Measurements from ENCODE around the gene SAMD9. TPM values are rescaled to one million over a fixed set of nuclear protein-coding genes. Genes with fewer than 3 reads are reported as not detected.

SAMD9 gene
- total RNA-seq, 1 experiment from 2014 or later: not detected

GRCh38 chr7:93161181-93161762 is 43.5 kb upstream of the SAMD9 start:
- H2AFZ ChIP-seq (ENCODE audit: low read length): no peak overlapping the region
- no peak overlapping the region for H3K18ac ChIP-seq (ENCODE audit: insufficient read length, low read depth, low read length)
- no peak overlapping the region for H2BK12ac ChIP-seq (ENCODE audit: insufficient read length, low read depth, low read length)
- H3K9ac ChIP-seq (ENCODE audit: extremely low read depth, insufficient read length, low read length): no peak overlapping the region
- Mint-ChIP-seq H3K4me3 (no peak overlapping the region), H3K36me3 (ENCODE audit: insufficient read depth in 1 of 3, low read depth in 3 of 3) (no peaks in the 10 kb centered on the region), H3K9me3 (no peaks in the 10 kb centered on the region), H3K27ac (no peak overlapping the region), H3K4me1 (no peaks in the 10 kb centered on the region), H3K27me3 (ENCODE audit: low read depth) (peaks cover 7% of the 10 kb centered on the region)
- no CpG with 5 or more reads among the region's 3 CpGs for WGBS (ENCODE audit: extremely low coverage, insufficient read length, low lambda C conversion rate)
- no peak for TF ChIP-seq CTCF (conservative IDR thresholded peaks at IDR 0.05)
- H3K27ac ChIP-seq (ENCODE audit: insufficient read length, low read depth, low read length): no peak overlapping the region
- H4K20me1 ChIP-seq (ENCODE audit: control insufficient read depth, insufficient read depth, insufficient read length): no peaks in the 10 kb centered on the region
- H2BK15ac ChIP-seq (ENCODE audit: low read depth, low read length): no peak overlapping the region
- H3K56ac ChIP-seq (ENCODE audit: insufficient read length, low read depth, low read length): no peak overlapping the region
- H3K23ac ChIP-seq (ENCODE audit: insufficient read length, low read depth, low read length): no peak overlapping the region
- H3K14ac ChIP-seq (ENCODE audit: insufficient read depth, low read length): no peak overlapping the region
- H3T11ph ChIP-seq (ENCODE audit: low read length): no peak overlapping the region
- H3K4me2 ChIP-seq (ENCODE audit: insufficient read depth, insufficient read length, low read length): no peak overlapping the region
- H2BK20ac ChIP-seq (ENCODE audit: low read depth, low read length, poor library complexity, severe bottlenecking): no peak overlapping the region
- no peaks in the 10 kb centered on the region for H3K79me1 ChIP-seq (ENCODE audit: insufficient read depth, low read depth, low read length, poor library complexity, severe bottlenecking)
- H2BK5ac ChIP-seq (ENCODE audit: insufficient read length, low read length): no peak overlapping the region
- H4K8ac ChIP-seq (replicated peaks; ENCODE audit: insufficient read length, low read depth, low read length): no peak overlapping the region
- H3K27me3 ChIP-seq (ENCODE audit: insufficient read depth, low read length): no peaks in the 10 kb centered on the region
- H3K9me3 ChIP-seq (ENCODE audit: control insufficient read depth, low read depth, low read length): no peaks in the 10 kb centered on the region
- no peaks in the 10 kb centered on the region for H3K79me2 ChIP-seq (ENCODE audit: insufficient read depth, low read length)
- H3K4me1 ChIP-seq (ENCODE audit: insufficient read depth, low read length): no peaks in the 10 kb centered on the region
- H2BK120ac ChIP-seq (ENCODE audit: low read depth, low read length, poor library complexity, severe bottlenecking): no peak overlapping the region
- no peak overlapping the region for H4K91ac ChIP-seq (ENCODE audit: insufficient read length, low read depth, low read length)
- H4K5ac ChIP-seq (ENCODE audit: insufficient read length, low read depth, low read length): no peak overlapping the region
- no peak overlapping the region for H2AK5ac ChIP-seq (ENCODE audit: insufficient read length, low read length)
- H3K4ac ChIP-seq (ENCODE audit: low read depth, low read length): no peak overlapping the region
- DNase-seq: no peak
- H3K23me2 ChIP-seq (ENCODE audit: insufficient read length, low read depth, low read length, poor library complexity, severe bottlenecking): no peaks in the 10 kb centered on the region

Data from H9 (cell line).